Activated B cell treated with CpG ODN at 0.5 μM for 24 hours (primary cell): Measurements from ENCODE around the gene SH3GLB2. TPM values are rescaled to one million over a fixed set of nuclear protein-coding genes. Genes with fewer than 3 reads are reported as not detected.

Experiments
- ATAC-seq: fragments of 200-7000 bp; cut with Tn5 transposase; one replicate; pipeline ENCODE4 v1.10.0; 2021; ENCODE audit warnings: low read depth, mild to moderate bottlenecking, moderate library complexity
- CTCF ChIA-PET: fragments of 350-600 bp; sonication (Branson Sonifier 250); formaldehyde crosslinking; loops from one replicate; lab custom pipeline; 2021; ENCODE audit warnings: antibody characterized with exemption; lab: Charles Lee
- POLR2A ChIA-PET: fragments of 350-600 bp; sonication (Branson Sonifier 250); formaldehyde crosslinking; loops from one replicate; lab custom pipeline; 2021; ENCODE audit warnings: antibody characterized with exemption; lab: Charles Lee
- DNase-seq: peaks from one replicate; pipeline ENCODE4 v3.0.0; 2022
- H3K27ac Mint-ChIP-seq: one replicate; pipeline ENCODE4 v1.8.0; 2020; ENCODE audit warnings: mixed read lengths
- H3K27me3 Mint-ChIP-seq: one replicate; pipeline ENCODE4 v1.8.0; 2021; ENCODE audit warnings: mixed read lengths
- H3K36me3 Mint-ChIP-seq: one replicate; pipeline ENCODE4 v1.8.0; 2021; ENCODE audit warnings: low read depth, mixed read lengths
- H3K4me1 Mint-ChIP-seq: one replicate; pipeline ENCODE4 v1.8.0; 2021; ENCODE audit warnings: mixed read lengths
- H3K4me3 Mint-ChIP-seq: one replicate; pipeline ENCODE4 v1.8.0; 2020; ENCODE audit warnings: mild to moderate bottlenecking, mixed read lengths
- H3K9me3 Mint-ChIP-seq: one replicate; pipeline ENCODE4 v1.8.0; 2020; ENCODE audit warnings: mixed read lengths
- intact Hi-C: fragments of 100-400 bp; cut with micrococcal nuclease; formaldehyde crosslinking; loops from one replicate; pipeline ENCODE4 v1.15.1; 2024
- total RNA-seq: library from RNA; stranded (reverse); gene quantifications from 2 replicates; pipeline ENCODE4 v1.2.3, GENCODE V29; 2022
- TF ChIP-seq, protein P1 (sequence below): fragments of 200-600 bp; IDR thresholded peaks from one replicate; pipeline ENCODE4 v1.8.0; 2022; ENCODE audit warnings: antibody characterized with exemption, mild to moderate bottlenecking

SH3GLB2 gene
- total RNA-seq, 1 donor from 2014 or later, result 62.9 TPM

DNA sequence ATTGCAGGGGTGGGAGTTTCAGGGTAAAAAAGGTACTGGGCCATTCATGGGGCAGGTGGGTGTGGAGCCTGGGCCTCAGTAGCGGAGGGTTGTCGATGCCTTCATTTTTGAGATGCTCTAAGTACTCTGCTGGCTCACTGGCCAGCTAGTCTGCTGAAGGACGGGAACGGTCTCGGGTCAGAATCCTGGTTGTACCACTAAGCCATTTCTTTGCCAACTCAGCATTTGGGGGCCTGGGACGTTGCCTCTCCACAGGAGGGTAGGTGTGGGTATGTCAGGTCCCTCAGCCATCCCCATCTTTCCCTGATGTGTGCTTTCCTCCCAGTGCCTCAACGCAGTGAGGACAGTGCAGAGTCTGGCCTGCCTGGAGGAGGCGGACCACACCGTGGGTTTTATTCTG is 25.1 kb downstream of the SH3GLB2 start:
- Mint-ChIP-seq H3K4me1 (peaks cover 6% of the 10 kb centered on the region), H3K36me3 (peaks cover 92% of the 10 kb centered on the region), H3K4me3 (no peak overlapping the region), H3K27ac (no peak overlapping the region), H3K9me3 (no peaks in the 10 kb centered on the region), H3K27me3 (no peaks in the 10 kb centered on the region)
- ChIA-PET POLR2A (no interaction called here), CTCF (no interaction called here)
- intact Hi-C loops, result no loop called here
- ATAC-seq, result no peak
- TF ChIP-seq, protein P1, sequence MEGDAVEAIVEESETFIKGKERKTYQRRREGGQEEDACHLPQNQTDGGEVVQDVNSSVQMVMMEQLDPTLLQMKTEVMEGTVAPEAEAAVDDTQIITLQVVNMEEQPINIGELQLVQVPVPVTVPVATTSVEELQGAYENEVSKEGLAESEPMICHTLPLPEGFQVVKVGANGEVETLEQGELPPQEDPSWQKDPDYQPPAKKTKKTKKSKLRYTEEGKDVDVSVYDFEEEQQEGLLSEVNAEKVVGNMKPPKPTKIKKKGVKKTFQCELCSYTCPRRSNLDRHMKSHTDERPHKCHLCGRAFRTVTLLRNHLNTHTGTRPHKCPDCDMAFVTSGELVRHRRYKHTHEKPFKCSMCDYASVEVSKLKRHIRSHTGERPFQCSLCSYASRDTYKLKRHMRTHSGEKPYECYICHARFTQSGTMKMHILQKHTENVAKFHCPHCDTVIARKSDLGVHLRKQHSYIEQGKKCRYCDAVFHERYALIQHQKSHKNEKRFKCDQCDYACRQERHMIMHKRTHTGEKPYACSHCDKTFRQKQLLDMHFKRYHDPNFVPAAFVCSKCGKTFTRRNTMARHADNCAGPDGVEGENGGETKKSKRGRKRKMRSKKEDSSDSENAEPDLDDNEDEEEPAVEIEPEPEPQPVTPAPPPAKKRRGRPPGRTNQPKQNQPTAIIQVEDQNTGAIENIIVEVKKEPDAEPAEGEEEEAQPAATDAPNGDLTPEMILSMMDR, result no peak
- no peak for DNase-seq

DNA sequence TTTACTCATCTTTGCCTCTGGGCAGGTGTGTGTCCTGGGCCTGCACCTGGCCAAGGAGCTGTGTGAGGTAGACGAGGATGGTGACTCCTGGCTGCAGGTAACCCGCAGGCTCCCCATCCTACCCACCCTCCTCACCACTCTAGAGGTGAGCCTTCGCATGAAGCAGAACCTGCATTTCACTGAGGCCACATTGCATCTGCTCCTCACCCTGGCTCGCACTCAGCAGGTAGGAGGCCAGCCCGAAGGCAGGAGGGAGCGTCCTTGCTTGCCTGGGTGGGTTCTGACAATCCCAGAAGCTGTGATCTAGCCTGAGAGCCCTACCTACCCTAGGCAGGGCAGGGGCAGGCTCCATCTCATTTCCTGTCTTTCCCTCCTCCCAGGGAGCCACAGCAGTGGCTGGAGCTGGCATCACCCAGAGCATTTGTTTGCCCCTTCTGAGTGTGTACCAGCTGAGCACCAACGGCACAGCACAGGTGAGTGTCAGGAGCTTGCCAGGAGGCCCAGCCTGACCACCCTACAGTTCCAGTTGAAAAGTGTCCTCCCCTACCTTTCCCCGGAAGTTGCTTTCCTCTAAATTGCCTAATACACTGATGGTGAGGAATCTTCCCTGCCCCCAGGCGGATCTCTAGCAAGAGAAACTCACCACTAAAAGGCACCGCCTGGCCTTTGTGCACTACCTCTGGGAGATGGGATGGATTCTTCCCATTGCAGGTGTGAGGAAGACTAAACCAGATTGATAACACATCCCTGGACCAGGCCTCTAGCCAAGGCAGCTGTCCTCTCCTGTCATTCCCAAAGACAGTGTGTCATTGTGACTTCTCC is 26.4 kb downstream of the SH3GLB2 start:
- no peak for DNase-seq
- ChIA-PET CTCF (no interaction called here), POLR2A (no interaction called here)
- no peaks in the 10 kb centered on the region for H3K27me3 Mint-ChIP-seq
- intact Hi-C loops, result no loop called here
- ATAC-seq, result no peak
- H3K27ac Mint-ChIP-seq, result no peak overlapping the region
- peaks cover 93% of the 10 kb centered on the region for H3K36me3 Mint-ChIP-seq
- TF ChIP-seq, protein P1, result no peak
- H3K4me1 Mint-ChIP-seq, result peaks cover 3% of the 10 kb centered on the region
- no peaks in the 10 kb centered on the region for H3K9me3 Mint-ChIP-seq
- H3K4me3 Mint-ChIP-seq, result no peak overlapping the region

DNA sequence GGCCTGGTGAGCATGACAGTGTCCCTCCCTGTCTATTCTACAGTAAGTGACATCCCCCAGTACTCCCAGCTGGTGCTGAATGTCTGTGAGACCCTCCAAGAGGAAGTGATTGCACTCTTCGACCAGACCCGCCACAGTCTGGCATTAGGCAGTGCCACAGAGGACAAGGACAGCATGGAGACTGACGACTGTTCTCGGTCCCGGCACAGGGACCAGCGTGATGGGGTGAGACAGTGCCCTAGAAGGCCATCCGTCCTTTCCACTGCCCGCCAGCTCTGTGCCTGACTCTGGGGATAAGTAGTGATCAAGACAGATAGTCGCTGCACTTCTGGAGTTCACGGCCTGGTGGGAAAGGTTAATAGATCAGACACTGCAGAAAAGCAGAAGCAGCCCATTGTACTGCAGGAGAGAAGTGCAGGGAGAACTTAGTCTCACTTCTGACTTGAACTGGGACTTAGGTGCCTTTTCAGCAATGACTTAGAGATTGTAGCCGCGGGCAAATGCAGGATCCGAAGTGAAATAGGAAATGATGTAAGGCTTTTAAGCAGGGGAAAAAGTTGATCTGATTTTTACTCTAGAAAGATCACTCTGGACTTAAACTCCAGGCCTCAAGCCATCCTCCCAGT is 28.4 kb downstream of the SH3GLB2 start:
- Mint-ChIP-seq H3K27ac (no peak overlapping the region), H3K9me3 (no peaks in the 10 kb centered on the region), H3K27me3 (no peaks in the 10 kb centered on the region), H3K4me1 (no peaks in the 10 kb centered on the region), H3K4me3 (no peak overlapping the region), H3K36me3 (peaks cover 95% of the 10 kb centered on the region)
- CTCF ChIA-PET, result no interaction called here
- TF ChIP-seq, protein P1, result no peak
- intact Hi-C loops, result no loop called here
- POLR2A ChIA-PET, result no interaction called here
- ATAC-seq (no peak), DNase-seq (no peak)

DNA sequence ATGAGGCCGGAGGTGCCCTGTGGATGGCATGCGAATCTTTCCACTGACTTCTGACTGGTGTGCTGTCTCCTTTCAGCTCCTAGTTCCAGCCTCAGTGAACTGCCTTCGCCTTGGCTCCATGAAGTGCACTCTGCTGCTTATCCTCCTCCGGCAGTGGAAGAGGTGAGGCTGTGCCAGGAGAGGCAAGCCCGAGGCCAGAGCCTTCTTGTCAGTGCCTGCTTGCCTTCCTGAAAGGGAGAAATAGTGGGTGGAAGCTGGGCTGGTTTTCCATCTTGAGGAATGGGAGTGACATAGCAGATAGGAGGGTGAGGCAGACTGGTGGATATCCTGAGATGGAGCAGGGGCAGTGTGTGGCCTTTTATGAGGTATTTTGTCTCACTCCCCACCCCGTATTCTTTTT is 29.7 kb downstream of the SH3GLB2 start:
- TF ChIP-seq, protein P1, result no peak
- ChIA-PET CTCF (no interaction called here), POLR2A (no interaction called here)
- Mint-ChIP-seq H3K36me3 (peaks cover 97% of the 10 kb centered on the region), H3K27ac (no peak overlapping the region), H3K4me3 (no peak overlapping the region), H3K4me1 (no peaks in the 10 kb centered on the region), H3K27me3 (no peaks in the 10 kb centered on the region), H3K9me3 (no peaks in the 10 kb centered on the region)
- intact Hi-C loops, result no loop called here
- DNase-seq (no peak), ATAC-seq (no peak)

DNA sequence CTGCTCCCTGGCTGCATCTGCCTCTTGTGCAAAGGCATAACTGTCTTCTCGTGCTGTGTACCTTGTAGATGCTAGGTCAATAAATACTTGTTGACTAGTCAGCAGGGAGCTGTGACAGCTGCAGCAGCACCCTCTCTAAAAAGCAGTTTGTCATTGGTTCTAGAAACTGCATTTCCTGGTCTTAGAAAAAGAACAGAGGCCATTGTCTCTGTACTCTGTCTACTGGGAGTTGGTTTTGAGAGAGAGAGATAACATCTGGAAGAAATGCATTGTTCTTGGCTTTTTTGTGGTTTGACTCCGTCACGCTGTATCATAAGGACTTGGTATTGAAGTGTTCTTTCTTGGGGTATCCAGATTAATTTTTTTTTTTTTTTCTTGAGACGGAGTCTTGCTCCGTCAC is 32.3 kb downstream of the SH3GLB2 start:
- ChIA-PET CTCF (no interaction called here), POLR2A (no interaction called here)
- Mint-ChIP-seq H3K9me3 (no peaks in the 10 kb centered on the region), H3K27ac (no peak overlapping the region), H3K27me3 (no peaks in the 10 kb centered on the region), H3K36me3 (peaks cover 89% of the 10 kb centered on the region), H3K4me3 (no peak overlapping the region), H3K4me1 (no peaks in the 10 kb centered on the region)
- intact Hi-C loops, result no loop called here
- TF ChIP-seq, protein P1, result no peak
- ATAC-seq, result no peak
- no peak for DNase-seq
